Ovary (tissue), 9 donors: ENCODE measurements around the gene GABRD. TPM values are rescaled to one million over a fixed set of nuclear protein-coding genes. Genes with fewer than 3 reads are reported as not detected.
"Not testable (repeated sequence)": the region's sequence is repeated elsewhere in the genome, so short reads cannot be mapped to it uniquely, and the experiment has no call there.

Source experiments
- DNase-seq, 5 donors: peaks; one replicate each; pipeline ENCODE4 v3.0.0-alpha.2; 2019 to 2020
- H3K27ac ChIP-seq, 2 donors: fragments of 200-600 bp; one replicate each; pipeline versions ENCODE4 v1.5.1 to v1.8.0; 2019 to 2022
- H3K27me3 ChIP-seq: fragments of 200-600 bp; one replicate; pipeline ENCODE4 v1.8.0; 2022
- H3K36me3 ChIP-seq: fragments of 200-600 bp; sonication (generic); one replicate; pipeline ENCODE4 v1.5.1; 2019
- H3K4me1 ChIP-seq: one replicate; pipeline ENCODE4 v1.8.1; 2013; ENCODE audit warnings: mild to moderate bottlenecking, moderate library complexity; ENCODE audit not compliant: insufficient read depth
- H3K4me3 ChIP-seq: fragments of 200-600 bp; sonication (generic); one replicate; pipeline ENCODE4 v1.5.1; 2017
- H3K9me3 ChIP-seq, 2 donors: fragments of 200-600 bp in 1 of 2; sonication (generic) in 1 of 2; one replicate each; pipeline versions ENCODE4 v1.5.1 to v1.8.1; 2013 to 2019; ENCODE audit warnings: mild to moderate bottlenecking in 1 of 2, moderate library complexity in 1 of 2
- CTCF ChIP-seq, 3 donors: fragments of 450-650 bp in 2 of 3; fragments of 200-600 bp in 1 of 3; IDR thresholded peaks; one replicate each; pipeline versions ENCODE4 v1.5.1 to v1.8.0; 2016 to 2022; ENCODE audit warnings: antibody characterized with exemption in 3 of 3, mild to moderate bottlenecking in 1 of 3
- EP300 ChIP-seq: sonication (generic); formaldehyde crosslinking; IDR thresholded peaks from one replicate; pipeline ENCODE4 v1.6.1; 2017; ENCODE audit warnings: antibody characterized with exemption
- POLR2A ChIP-seq: fragments of 450-650 bp; IDR thresholded peaks from one replicate; pipeline ENCODE4 v1.6.1; 2017; ENCODE audit warnings: antibody characterized with exemption, mild to moderate bottlenecking, moderate library complexity
- WGBS, 3 donors: extraction: QIAGEN DNeasy Blood & Tissue Kit in 1 of 3; methylation state at CpG; one replicate each; pipeline versions ENCODE4 v1.1.5 to v1.1.7; 2013 to 2017; 5-methylcytosine and 5-hydroxymethylcytosine counted together
- intact Hi-C, 4 donors: fragments of 100-400 bp; cut with DNase I; formaldehyde crosslinking; loops; one replicate each; pipeline versions ENCODE4 v1.11.0 to v1.15.1; 2022 to 2023
- polyA plus RNA-seq, 2 donors: library from polyadenylated mRNA; stranded (reverse); fragments of 200-250 nt in 1 of 2; fragments of 350-450 nt in 1 of 2; fragmentation: Illumina TruSeq in 1 of 2; extraction: RNeasy Lipid Tissue Mini Kit (QIAGEN cat#74804) in 1 of 2; gene quantifications; one replicate each; pipeline ENCODE4 v1.2.3, GENCODE V29; 2013 to 2014
- total RNA-seq, 7 donors: library from RNA; depleted of rRNA in 2 of 7; stranded (reverse); fragments of >200 nt in 2 of 7; fragmentation: NEBNext Ultra II Directional in 3 of 7; extraction: Animal tissue kit (Norgen Biotek cat#: 25700) in 3 of 7; gene quantifications; one replicate each; pipeline versions ENCODE4 v1.1.0 to v1.2.4, GENCODE V29; 2016 to 2023
- donor health status: DM: no; HTN: no; CAD: no; lungs with moderate emphysema.
- donor health status: DM: no; HTN: no; CAD: no.
- donor health status: Bipolar disorder and iron deficiency.
- donor health status: DM: yes; HTN: yes; CAD: no.
- donor health status: DM: no; HTN: no; CAD: no.
- donor health status: DM: yes; HTN: yes; CAD: no.

The GABRD gene
- total and polyA plus RNA-seq, 9 donors, result 0.13 to 0.40 (median 0.33) TPM; not detected in 6

GRCh38 chr1:1980467-1981141 is 38.5 kb upstream of the GABRD start:
- H3K9me3 ChIP-seq, result peaks cover 0 to 4% of the 10 kb centered on the region in 2 donors
- no peaks in the 10 kb centered on the region for H3K36me3 ChIP-seq
- no peak overlapping the region for H3K27ac ChIP-seq
- 89 to 92% (median 90%) methylated on average over 42 of the region's 42 CpGs for WGBS, 3 donors
- H3K27me3 ChIP-seq, result no peaks in the 10 kb centered on the region
- no peaks in the 10 kb centered on the region for H3K4me1 ChIP-seq
- DNase-seq, result no peak
- intact Hi-C loops, result no loop called here
- H3K4me3 ChIP-seq, result no peak overlapping the region
- TF ChIP-seq POLR2A (no peak), EP300 (no peak), CTCF (IDR thresholded peaks at IDR 0.05) (no peak)

GRCh38 chr1:1981142-1981500 is 38.0 kb upstream of the GABRD start:
- Histone ChIP-seq H3K27me3 (no peaks in the 10 kb centered on the region), H3K36me3 (no peaks in the 10 kb centered on the region), H3K9me3 (no peaks in the 10 kb centered on the region), H3K4me1 (no peaks in the 10 kb centered on the region), H3K27ac (no peak overlapping the region), H3K4me3 (no peak overlapping the region)
- WGBS, 3 donors, result 85 to 91% (median 88%) methylated on average over 8 to 26 of the region's 26 CpGs
- TF ChIP-seq CTCF (IDR thresholded peaks at IDR 0.05) (no peak), EP300 (no peak), POLR2A (no peak)
- no peak for DNase-seq
- intact Hi-C loops, result no loop called here

GRCh38 chr1:1981631-1982327 is 37.4 kb upstream of the GABRD start:
- H3K9me3 ChIP-seq, H3K4me3 ChIP-seq, DNase-seq, H3K4me1 ChIP-seq, H3K36me3 ChIP-seq, H3K27me3 ChIP-seq, H3K27ac ChIP-seq, intact Hi-C loops: not testable (repeated sequence)
- 81 to 96% (median 95%) methylated on average over 56 to 73 of the region's 73 CpGs for WGBS, 3 donors

DNA sequence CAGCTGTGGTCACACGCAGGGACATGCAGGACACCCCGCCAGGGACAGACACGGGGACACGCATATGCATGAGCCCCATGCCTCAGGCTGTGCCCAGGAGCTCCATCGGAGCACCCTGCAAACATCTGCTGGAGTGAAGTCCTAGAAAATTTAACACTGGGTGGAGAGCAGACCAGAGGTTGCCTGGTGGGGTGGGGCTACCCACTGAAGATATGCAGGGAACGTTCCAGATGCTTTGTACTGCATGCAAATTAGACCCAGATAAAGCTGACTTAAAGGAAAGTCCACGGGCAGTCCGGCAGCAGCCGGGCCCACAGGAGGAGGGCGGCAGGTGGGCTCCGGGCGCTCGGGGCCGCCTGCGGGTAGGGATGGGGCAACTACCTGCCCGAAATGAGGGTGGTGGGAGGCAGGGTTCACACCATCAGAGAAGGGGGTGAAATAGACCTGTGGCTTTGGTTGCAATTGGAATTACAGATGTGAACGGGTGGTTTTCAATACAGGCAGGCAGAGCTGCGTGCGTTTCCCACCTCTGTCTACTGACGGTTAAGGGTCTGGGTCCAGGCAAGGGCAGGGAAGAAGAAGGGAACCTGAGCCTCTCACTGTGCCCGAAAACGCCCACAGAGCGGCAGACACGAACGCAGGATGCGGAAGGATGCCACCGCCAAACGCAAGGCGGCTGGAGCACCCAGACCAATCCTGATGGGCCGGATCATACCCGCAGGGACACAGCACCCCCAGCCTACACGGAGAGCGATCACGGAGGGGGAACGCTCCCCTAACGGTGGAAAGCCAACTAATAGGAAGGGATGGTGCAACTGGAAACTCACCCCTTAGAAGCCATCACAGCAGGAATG is 36.5 kb upstream of the GABRD start:
- DNase-seq, result no peak
- Histone ChIP-seq H3K27ac (no peak overlapping the region), H3K36me3 (no peaks in the 10 kb centered on the region), H3K27me3 (no peaks in the 10 kb centered on the region), H3K4me1 (no peaks in the 10 kb centered on the region), H3K9me3 (no peaks in the 10 kb centered on the region), H3K4me3 (no peak overlapping the region)
- intact Hi-C loops, result no loop called here
- TF ChIP-seq CTCF (IDR thresholded peaks at IDR 0.05) (no peak), EP300 (no peak), POLR2A (no peak)
- WGBS, 3 donors, result 82 to 85% (median 83%) methylated on average over 36 of the region's 36 CpGs
